Upper lobe of left lung (tissue), 6 donors: ENCODE data around the gene SRR. TPM values are rescaled to one million over a fixed set of nuclear protein-coding genes. Genes with fewer than 3 reads are reported as not detected.

Source experiments
- ATAC-seq, 2 donors: fragments of 200-7000 bp; cut with Tn5 transposase; one replicate each; pipeline ENCODE4 v1.9.1; 2022; ENCODE audit warnings: mild to moderate bottlenecking in 2 of 2, moderate library complexity in 2 of 2; ENCODE audit not compliant: low FRiP score in 2 of 2
- DNase-seq, 2 donors: peaks; one replicate each; pipeline ENCODE4 v3.0.0-alpha.2; 2019 to 2020
- H3K27ac ChIP-seq, 4 donors: fragments of 200-600 bp; sonication (generic); one replicate each; pipeline ENCODE4 v1.5.1; 2016 to 2019
- H3K27me3 ChIP-seq, 4 donors: fragments of 200-600 bp; sonication (generic); one replicate each; pipeline ENCODE4 v1.5.1; 2017 to 2019
- H3K36me3 ChIP-seq, 4 donors: fragments of 200-600 bp; sonication (generic); one replicate each; pipeline ENCODE4 v1.5.1; 2016 to 2019
- H3K4me1 ChIP-seq, 4 donors: fragments of 200-600 bp; sonication (generic); one replicate each; pipeline ENCODE4 v1.5.1; 2018 to 2019
- H3K4me3 ChIP-seq, 4 donors: fragments of 200-600 bp; sonication (generic); one replicate each; pipeline ENCODE4 v1.5.1; 2017 to 2019; ENCODE audit warnings: mild to moderate bottlenecking in 2 of 4, moderate library complexity in 1 of 4
- H3K9me3 ChIP-seq, 4 donors: fragments of 200-600 bp; sonication (generic); one replicate each; pipeline ENCODE4 v1.5.1; 2018 to 2019
- EP300 ChIP-seq, 4 donors: sonication (generic); formaldehyde crosslinking; IDR thresholded peaks; one replicate each; pipeline ENCODE4 v1.5.1; 2017; ENCODE audit warnings: antibody characterized with exemption in 4 of 4, control low read depth in 2 of 4
- POLR2A ChIP-seq, 4 donors: fragments of 450-650 bp; IDR thresholded peaks; one replicate each; pipeline ENCODE4 v1.5.1; 2016 to 2017; ENCODE audit warnings: antibody characterized with exemption in 4 of 4, mild to moderate bottlenecking in 2 of 4
- POLR2AphosphoS5 ChIP-seq, 2 donors: sonication (generic); formaldehyde crosslinking; IDR thresholded peaks; one replicate each; pipeline ENCODE4 v1.5.1; 2017; ENCODE audit warnings: antibody characterized with exemption in 2 of 2
- WGBS, 2 donors: methylation state at CpG; one replicate each; pipeline ENCODE4 v1.1.5; 2017 to 2018; 5-methylcytosine and 5-hydroxymethylcytosine counted together
- total RNA-seq, 6 donors: library from RNA; depleted of rRNA in 4 of 6; stranded (reverse); fragments of >200 nt in 4 of 6; gene quantifications; one replicate each; pipeline versions ENCODE4 v1.1.0 to v1.2.1, GENCODE V29; 2016 to 2021
- TF ChIP-seq, protein P1 (sequence below), 6 experiments: fragments of 450-650 bp in 4 of 6; fragments of 200-600 bp in 2 of 6; sonication (generic) in 2 of 6; IDR thresholded peaks; one replicate each; pipeline ENCODE4 v1.5.1; 2016 to 2019; ENCODE audit warnings: antibody characterized with exemption in 6 of 6
- donor health status: DM: no; HTN: no; CAD: no; lungs with moderate emphysema.
- donor health status: DM: no; HTN: yes; CAD: no; lungs with severe emphysema.

Gene SRR
- total RNA-seq, 6 donors from 2014 or later = 5.9 to 13.0 (median 8.5) TPM

DNA sequence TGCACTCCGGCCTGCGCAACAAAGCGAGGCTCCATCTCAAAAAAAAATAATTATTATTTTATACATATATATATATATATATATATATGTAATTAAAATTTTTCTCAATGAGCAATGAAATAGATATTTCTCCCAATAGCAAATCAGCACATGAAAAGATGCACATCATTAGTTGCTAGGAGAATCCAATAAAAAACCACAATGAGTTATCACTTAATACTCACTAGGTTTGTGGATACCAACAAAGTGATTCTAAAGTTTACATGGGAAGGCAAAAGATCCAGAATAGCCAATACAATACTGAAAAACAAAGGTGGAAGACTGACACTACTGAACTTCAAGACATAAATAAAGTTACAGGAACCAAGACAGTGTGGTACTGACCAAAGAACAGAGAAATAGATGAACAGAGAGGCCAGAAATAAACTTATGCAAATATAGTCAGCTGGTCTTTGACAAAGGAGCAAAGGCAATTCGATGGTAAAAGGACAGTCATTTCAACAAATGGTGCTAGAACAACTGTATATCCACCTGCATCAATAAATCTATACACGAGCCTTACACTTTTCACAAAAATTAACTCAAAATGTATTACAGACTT is 13.8 kb upstream of the SRR start:
- H3K27me3 ChIP-seq = no peaks in the 10 kb centered on the region
- DNase-seq (no peak), ATAC-seq (no peak)
- H3K36me3 ChIP-seq = peaks cover 19 to 88% (median 46%) of the 10 kb centered on the region in 4 donors
- no peak overlapping the region for H3K4me3 ChIP-seq
- no peaks in the 10 kb centered on the region for H3K9me3 ChIP-seq
- TF ChIP-seq POLR2A (IDR thresholded peaks at IDR 0.05) (no peak), EP300 (IDR thresholded peaks at IDR 0.05) (no peak), POLR2AphosphoS5 (IDR thresholded peaks at IDR 0.05) (no peak)
- TF ChIP-seq, protein P1, sequence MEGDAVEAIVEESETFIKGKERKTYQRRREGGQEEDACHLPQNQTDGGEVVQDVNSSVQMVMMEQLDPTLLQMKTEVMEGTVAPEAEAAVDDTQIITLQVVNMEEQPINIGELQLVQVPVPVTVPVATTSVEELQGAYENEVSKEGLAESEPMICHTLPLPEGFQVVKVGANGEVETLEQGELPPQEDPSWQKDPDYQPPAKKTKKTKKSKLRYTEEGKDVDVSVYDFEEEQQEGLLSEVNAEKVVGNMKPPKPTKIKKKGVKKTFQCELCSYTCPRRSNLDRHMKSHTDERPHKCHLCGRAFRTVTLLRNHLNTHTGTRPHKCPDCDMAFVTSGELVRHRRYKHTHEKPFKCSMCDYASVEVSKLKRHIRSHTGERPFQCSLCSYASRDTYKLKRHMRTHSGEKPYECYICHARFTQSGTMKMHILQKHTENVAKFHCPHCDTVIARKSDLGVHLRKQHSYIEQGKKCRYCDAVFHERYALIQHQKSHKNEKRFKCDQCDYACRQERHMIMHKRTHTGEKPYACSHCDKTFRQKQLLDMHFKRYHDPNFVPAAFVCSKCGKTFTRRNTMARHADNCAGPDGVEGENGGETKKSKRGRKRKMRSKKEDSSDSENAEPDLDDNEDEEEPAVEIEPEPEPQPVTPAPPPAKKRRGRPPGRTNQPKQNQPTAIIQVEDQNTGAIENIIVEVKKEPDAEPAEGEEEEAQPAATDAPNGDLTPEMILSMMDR (IDR thresholded peaks at IDR 0.05) = no peak
- H3K4me1 ChIP-seq = no peaks in the 10 kb centered on the region
- no peak overlapping the region for H3K27ac ChIP-seq
- 85 to 89% methylated on average over 5 of the region's 5 CpGs for WGBS, 2 donors

- DNase-seq (no peak), ATAC-seq (no peak)
- WGBS, 2 donors = 80 to 81% methylated on average over 2 of the region's 2 CpGs
- Histone ChIP-seq H3K36me3 (peaks cover 24 to 93% (median 57%) of the 10 kb centered on the region in 4 donors), H3K4me3 (no peak overlapping the region), H3K27ac (no peak overlapping the region), H3K27me3 (no peaks in the 10 kb centered on the region), H3K4me1 (peaks cover 0 to 7% (median 0%) of the 10 kb centered on the region in 4 donors), H3K9me3 (no peaks in the 10 kb centered on the region)
- TF ChIP-seq POLR2AphosphoS5 (IDR thresholded peaks at IDR 0.05) = no peak
These were observed 11.7 kb upstream of the SRR start for GRCh38 chr17:2292100-2292499.

- H3K9me3 ChIP-seq = no peaks in the 10 kb centered on the region
- H3K4me3 ChIP-seq = no peak overlapping the region
- TF ChIP-seq POLR2A (IDR thresholded peaks at IDR 0.05) (no peak), EP300 (IDR thresholded peaks at IDR 0.05) (no peak), POLR2AphosphoS5 (IDR thresholded peaks at IDR 0.05) (no peak)
- TF ChIP-seq, protein P1 (IDR thresholded peaks at IDR 0.05) = no peak
- WGBS, 2 donors = 71 to 91% methylated on average over 1 of the region's 1 CpG
- H3K4me1 ChIP-seq = peaks cover 0 to 7% (median 0%) of the 10 kb centered on the region in 4 donors
- H3K27ac ChIP-seq = no peak overlapping the region
- no peaks in the 10 kb centered on the region for H3K27me3 ChIP-seq
- ATAC-seq (no peak), DNase-seq (no peak)
- peaks cover 19 to 87% (median 60%) of the 10 kb centered on the region in 4 donors for H3K36me3 ChIP-seq
These were observed 8.2 kb upstream of the SRR start for GRCh38 chr17:2295575-2295974.

- no peaks in the 10 kb centered on the region for H3K9me3 ChIP-seq
- H3K27ac ChIP-seq = no peak overlapping the region
- peaks cover 3 to 16% (median 6%) of the 10 kb centered on the region in 4 donors for H3K4me1 ChIP-seq
- H3K27me3 ChIP-seq = no peaks in the 10 kb centered on the region
- DNase-seq (no peak), ATAC-seq (no peak)
- TF ChIP-seq EP300 (IDR thresholded peaks at IDR 0.05) = no peak
- TF ChIP-seq POLR2A (IDR thresholded peaks at IDR 0.05) = no peak
- TF ChIP-seq POLR2AphosphoS5 (IDR thresholded peaks at IDR 0.05) = no peak
- TF ChIP-seq, protein P1 (IDR thresholded peaks at IDR 0.05) = no peak
- no peak overlapping the region for H3K4me3 ChIP-seq
- H3K36me3 ChIP-seq = peaks cover 17 to 74% (median 50%) of the 10 kb centered on the region in 4 donors
- 89 to 90% methylated on average over 5 of the region's 5 CpGs for WGBS, 2 donors
These were observed 6.7 kb upstream of the SRR start for GRCh38 chr17:2297023-2297422.

DNA sequence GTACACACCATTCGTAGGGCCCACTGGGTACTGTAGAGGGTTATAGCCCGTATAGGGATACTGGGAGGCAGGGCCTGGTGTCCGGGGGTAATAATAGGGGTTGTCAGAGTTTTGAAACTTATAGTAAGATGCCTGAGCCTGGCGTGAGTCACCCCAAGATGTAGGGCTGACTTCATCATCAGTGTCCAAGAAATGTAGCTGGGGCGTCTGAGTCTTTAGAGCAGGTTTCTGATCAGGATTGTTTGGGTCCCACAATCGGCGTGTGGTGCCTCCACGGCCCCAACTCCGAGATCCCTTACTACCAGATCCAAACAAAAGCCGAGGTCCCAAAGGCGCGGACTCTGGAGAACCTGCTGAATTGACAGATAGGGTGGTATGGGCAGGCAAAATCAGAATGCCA is 4.6 kb upstream of the SRR start:
- no peak for TF ChIP-seq POLR2AphosphoS5 (IDR thresholded peaks at IDR 0.05)
- TF ChIP-seq, protein P1 (IDR thresholded peaks at IDR 0.05) = no peak
- TF ChIP-seq POLR2A (IDR thresholded peaks at IDR 0.05) = no peak
- TF ChIP-seq EP300 (IDR thresholded peaks at IDR 0.05) = no peak
- Histone ChIP-seq H3K4me3 (no peak overlapping the region), H3K9me3 (no peaks in the 10 kb centered on the region), H3K36me3 (peaks cover 10 to 53% (median 37%) of the 10 kb centered on the region in 4 donors), H3K27ac (no peak overlapping the region), H3K4me1 (peaks cover 11 to 28% (median 13%) of the 10 kb centered on the region in 4 donors), H3K27me3 (no peaks in the 10 kb centered on the region)
- 92 to 98% methylated on average over 11 to 12 of the region's 12 CpGs for WGBS, 2 donors
- ATAC-seq (no peak), DNase-seq (no peak)
